HG03354 (cell line): ENCODE measurements around the gene SSMEM1.
"Not testable (repeated sequence)": the region's sequence is repeated elsewhere in the genome, so short reads cannot be mapped to it uniquely, and the experiment has no call there.

ENCODE experiments used
- ATAC-seq: cut with Tn5 transposase; IDR thresholded peaks from one replicate; pipeline ENCODE4 v1.9.1; 2021; ENCODE audit warnings: mild to moderate bottlenecking; ENCODE audit not compliant: unreplicated experiment, poor library complexity, severe bottlenecking

SSMEM1 gene

GRCh38 chr7:130210181-130210935 lies 2.7 kb downstream of the SSMEM1 start:
- ATAC-seq = no peak

DNA sequence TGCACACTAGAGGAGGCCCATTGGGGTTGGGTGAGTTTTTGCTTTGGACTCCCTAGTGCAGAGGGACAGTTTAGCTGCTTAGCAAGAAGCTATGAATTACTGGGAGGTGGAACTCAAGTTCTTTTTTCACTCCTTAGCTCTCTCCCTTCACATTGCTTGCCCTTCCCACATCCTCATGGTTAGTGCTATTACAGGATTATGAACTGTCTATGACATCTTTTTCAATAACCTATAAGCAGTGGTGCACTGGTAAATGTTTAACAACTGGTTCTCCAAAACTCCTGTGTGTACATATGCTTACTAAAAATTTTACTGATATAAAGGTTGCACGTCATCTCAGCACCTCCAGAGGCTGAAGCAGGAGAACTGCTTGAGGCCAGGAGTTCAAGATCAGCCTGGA lies 6.2 kb downstream of the SSMEM1 start:
- no peak for ATAC-seq

DNA sequence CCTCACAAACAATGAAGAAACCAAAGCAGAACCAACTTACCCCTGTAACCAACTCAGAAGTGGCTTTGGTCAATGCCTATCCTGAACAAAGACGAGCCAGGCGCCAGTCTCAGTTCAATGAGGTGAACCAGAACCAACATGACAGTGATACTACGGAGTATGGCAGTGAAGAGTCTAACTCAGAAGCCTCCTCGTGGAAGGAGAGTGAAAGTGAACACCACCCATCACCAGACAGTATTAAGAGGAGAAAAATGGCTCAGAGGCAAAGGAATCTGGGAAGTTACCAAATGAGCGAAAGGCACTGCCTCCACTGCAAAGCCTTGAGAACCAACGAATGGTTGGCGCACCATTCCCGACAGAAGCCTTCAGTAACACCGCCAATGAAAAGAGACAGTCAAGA lies 8.4 kb downstream of the SSMEM1 start:
- ATAC-seq = no peak

- no peak for ATAC-seq
These were observed 9.1 kb downstream of the SSMEM1 start for GRCh38 chr7:130216750-130217149.

GRCh38 chr7:130218806-130219620 lies 11.4 kb downstream of the SSMEM1 start:
- ATAC-seq = no peak

- no peak for ATAC-seq
These were observed 12.2 kb downstream of the SSMEM1 start for GRCh38 chr7:130219871-130220270.

DNA sequence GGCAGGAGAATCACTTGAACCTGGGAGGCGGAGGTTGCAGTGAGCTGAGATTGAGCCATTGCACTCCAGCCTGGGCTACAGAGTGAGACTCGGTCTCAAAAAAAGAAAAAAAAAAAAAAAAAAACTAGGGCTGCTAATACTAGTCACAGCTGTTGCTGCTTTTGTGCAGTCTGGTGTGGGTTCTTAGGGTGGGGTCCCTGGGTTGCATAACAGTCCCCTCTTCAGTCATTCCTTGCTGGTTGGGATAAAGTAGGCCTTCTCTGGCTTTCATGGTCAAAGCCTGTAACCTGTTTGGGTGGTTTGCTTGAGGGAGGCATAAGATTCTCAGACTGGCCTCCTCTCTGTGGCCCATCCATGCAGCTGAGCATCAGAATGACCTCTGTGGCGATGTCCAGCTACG lies 14.1 kb downstream of the SSMEM1 start:
- no peak for ATAC-seq

DNA sequence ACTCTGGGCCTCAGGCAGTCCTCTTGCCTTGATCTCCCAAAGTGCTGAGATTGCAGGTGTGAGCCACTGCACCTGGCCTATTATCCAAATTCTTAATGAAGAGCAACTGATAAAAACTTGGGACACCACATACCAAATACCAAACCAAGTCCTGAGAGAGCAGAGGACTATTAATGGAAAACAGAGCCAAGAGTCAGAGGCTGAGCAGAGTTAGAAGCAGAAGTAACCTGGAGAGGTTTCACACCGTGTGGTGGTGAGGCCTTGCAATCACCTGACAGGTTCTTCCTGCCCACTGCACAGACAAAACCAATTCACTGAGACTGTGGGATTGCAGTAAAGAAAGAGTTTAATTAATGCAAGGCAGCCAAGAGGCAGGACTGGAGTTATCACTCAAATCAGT lies 16.0 kb downstream of the SSMEM1 start:
- ATAC-seq = no peak

DNA sequence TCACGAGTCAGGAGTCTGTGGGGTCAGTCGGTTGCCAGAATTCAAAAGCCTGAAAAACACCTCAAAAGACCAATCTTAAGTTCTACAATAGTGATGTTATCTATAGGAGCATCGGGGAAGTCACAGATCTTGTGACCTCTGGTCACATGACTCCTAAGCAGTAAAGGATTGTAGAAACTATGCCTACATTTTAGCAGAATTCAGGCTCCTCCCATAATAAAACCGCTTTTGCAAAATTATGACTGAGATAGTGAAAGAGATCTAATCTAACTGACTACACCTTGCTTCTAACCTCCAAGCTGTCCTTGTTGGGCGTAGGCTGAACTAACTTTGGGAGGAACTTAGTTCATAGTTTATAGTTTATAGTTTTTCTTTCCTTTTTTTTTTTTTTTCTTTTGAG lies 16.6 kb downstream of the SSMEM1 start:
- no peak for ATAC-seq

DNA sequence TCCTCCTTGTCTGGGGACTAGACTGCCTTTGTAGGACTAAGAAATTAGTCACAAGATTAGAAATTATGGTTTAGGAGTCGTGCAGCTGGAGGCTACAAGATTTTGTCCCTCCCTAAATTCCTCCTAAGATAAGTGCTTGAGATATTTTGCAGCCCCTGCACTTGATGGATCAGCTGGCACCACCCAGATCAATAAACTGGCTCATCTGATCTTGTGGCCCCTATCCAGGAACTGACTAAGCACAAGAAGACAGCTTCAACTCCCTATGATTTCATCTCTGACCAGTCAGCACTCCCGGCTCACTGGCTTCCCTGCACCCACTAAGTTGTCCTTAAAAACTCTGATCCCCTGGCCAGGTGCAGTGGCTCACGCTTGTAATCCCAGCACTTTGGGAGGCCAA lies 17.3 kb downstream of the SSMEM1 start:
- not testable (repeated sequence) for ATAC-seq

GRCh38 chr7:130226333-130226732 lies 18.7 kb downstream of the SSMEM1 start:
- no peak for ATAC-seq

- no peak for ATAC-seq
These were observed 20.4 kb downstream of the SSMEM1 start for GRCh38 chr7:130227883-130228575.

- ATAC-seq = no peak
These were observed 21.3 kb downstream of the SSMEM1 start for GRCh38 chr7:130228840-130229502.

DNA sequence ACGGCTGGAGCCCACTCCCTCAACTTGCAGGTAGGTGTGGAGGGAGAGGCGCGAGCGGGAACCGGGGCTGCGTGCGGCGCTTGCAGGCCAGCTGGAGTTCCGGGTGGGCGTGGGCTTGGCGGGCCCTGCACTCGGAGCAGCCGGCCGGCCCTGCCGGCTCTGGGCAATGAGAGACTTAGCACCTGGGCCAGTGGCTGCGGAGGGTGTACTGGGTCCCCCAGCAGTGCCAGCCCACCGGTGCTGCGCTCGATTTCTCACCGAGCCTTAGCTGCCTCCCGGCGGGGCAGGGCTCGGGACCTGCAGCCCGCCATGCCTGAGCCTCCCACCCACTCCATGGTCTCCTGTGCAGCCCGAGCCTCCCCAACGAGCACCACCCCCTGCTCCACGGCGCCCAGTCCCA lies 22.3 kb downstream of the SSMEM1 start:
- not testable (repeated sequence) for ATAC-seq

DNA sequence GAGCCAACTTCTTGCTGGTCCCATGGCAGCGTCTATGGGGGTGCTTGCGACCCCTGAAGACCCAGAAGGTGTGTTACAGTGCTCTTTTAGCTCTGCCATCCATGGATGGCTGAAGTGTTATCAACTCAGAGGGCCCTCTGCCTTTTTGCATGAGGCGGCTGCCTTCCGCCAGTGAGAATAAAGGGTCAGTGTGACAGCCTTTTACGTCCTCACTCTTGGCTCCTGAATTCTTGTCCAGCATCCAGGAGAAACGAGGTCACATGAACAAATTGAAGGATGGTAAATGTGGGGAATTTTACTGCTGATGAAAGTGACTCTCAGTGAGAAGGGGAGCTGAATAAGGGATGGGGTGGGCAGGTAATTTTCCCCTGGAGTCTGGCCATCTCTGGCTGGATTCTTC lies 24.1 kb downstream of the SSMEM1 start:
- ATAC-seq = no peak

- ATAC-seq = no peak
These were observed 24.5 kb downstream of the SSMEM1 start for GRCh38 chr7:130232209-130232608.

DNA sequence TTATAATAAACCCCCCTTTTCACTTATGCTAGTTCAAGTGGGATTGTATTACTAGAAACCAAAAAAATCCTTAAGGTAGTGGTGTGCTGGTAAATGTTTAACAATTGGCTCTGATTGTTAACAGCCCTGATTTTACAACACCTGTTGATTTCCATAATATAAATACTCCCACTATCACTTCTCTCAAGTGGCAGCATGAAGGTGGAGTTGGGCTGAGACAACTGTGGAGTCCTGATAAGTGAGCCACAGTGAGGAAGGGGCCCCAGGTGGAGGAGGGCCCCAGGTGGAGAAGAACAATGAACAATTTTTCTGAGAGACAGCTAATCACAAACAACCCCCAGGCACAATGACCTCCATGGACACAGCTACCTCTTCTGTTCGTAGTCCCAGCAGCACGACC lies 26.4 kb downstream of the SSMEM1 start:
- ATAC-seq = no peak

DNA sequence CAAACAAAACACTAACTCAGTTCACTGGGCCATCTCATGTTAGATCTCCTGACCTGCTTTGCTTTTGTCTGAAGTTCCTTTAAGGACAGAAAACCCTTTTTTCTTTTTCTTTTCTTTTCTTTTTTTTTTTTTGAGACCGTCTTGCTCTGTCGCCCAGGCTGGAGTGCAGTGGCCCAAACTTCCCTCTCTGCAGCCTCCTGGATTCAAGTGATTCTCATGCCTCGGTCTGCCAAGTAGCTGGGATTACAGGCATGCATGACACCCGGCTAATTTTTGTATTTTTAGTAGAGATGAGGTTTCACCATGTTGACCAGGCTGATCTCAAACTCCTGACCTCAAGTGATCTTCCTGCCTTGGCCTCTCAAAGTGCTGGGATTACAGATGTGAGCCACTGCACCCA lies 28.7 kb downstream of the SSMEM1 start:
- ATAC-seq = not testable (repeated sequence)

DNA sequence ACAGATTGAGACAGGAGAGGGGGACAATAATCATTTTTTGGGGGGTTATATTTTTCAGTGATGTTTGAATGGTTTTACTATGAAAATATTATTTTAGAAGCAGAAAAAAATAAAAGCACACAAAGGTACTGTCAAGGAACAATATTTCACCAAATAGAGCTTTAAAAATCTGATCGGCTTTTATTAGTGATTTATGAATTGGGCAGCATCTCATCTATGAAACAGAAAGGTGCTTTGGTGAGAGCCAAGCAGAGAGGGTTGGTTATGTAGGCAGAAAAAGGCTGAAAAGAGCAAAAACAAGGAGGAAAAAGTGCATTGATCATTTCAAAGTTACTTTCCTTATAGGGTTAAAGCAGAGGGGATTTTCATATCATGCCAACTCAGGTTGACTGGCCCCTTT lies 32.6 kb downstream of the SSMEM1 start:
- ATAC-seq = no peak
